Activated naive CD4-positive, alpha-beta T cell treated with anti-CD3 and anti-CD28 coated beads, Interleukin-2, amount 50 U/mL, for 16 hours (primary cell): Measurements from ENCODE around the gene PPP2R5C.
"Not testable (repeated sequence)": the region's sequence is repeated elsewhere in the genome, so short reads cannot be mapped to it uniquely, and the experiment has no call there.

Experiments used
- DNase-seq: peaks from one replicate; pipeline ENCODE4 v3.0.0-alpha.2; 2020

The PPP2R5C gene

GRCh38 chr14:101957406-101958234 is 196.1 kb downstream of the PPP2R5C start:
- DNase-seq: no peak

GRCh38 chr14:101958418-101959180 is 197.1 kb downstream of the PPP2R5C start:
- DNase-seq: no peak

DNA sequence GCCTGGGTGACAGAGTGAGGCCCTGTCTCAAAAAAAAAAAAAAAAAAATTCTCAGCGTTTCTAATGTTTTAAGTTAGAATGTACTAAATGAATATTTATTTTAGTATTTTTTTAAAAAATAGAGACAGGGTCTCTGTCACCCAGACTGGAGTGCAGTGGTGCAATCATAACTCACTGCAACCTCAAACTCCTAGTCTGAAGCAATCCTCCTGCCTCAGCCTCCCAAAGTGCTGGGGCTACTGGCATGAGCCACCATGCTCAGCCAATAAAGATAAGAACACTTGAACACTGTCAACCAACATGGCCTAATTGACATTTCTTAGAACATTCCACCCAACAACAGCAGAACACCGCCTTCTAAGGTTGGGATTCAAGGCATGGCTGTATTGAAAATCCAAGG is 197.8 kb downstream of the PPP2R5C start:
- DNase-seq: no peak

GRCh38 chr14:101960225-101960624 is 198.7 kb downstream of the PPP2R5C start:
- peak; percentile 20 for DNase-seq

DNA sequence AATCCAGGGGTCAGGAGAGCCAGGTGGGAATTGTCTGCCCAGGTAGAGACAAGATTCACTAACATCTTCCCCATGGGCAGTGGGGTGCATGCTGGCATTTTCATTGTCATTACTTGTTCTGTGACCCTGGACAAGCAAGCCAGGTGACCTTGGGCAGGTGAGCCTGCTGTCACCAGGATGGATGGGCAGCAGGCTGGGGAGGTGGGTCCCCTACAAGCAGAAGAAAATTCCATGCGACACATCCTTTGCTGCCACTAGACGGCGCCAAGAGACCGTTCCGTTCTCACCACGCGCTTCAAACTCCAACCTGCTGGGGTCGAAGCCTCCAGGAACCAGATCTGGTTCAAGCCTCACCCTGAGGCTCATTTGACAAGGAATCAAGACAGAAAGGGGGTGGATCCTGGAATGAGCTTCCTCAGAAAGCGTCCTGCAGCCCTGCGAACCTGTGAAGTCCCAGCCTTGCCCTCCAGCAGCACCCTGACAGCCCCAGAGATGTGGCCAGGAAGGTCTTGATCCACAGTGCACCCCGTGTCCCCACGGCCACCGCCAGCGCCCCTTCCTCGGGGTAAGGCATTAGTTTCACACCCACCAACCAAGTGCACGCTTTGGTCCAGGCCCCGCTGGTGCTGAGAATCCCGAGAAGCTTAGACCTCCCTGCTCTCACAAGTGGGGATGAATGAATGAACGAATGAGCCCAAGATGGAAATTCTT is 199.7 kb downstream of the PPP2R5C start:
- DNase-seq: peak; percentile 78

- DNase-seq: no peak
Measured at GRCh38 chr14:101961746-101962502, 200.4 kb downstream of the PPP2R5C start.

- no peak for DNase-seq
Measured at GRCh38 chr14:101962503-101962874, 201.0 kb downstream of the PPP2R5C start.

- DNase-seq: no peak
Measured at GRCh38 chr14:101963052-101963451, 201.5 kb downstream of the PPP2R5C start.

DNA sequence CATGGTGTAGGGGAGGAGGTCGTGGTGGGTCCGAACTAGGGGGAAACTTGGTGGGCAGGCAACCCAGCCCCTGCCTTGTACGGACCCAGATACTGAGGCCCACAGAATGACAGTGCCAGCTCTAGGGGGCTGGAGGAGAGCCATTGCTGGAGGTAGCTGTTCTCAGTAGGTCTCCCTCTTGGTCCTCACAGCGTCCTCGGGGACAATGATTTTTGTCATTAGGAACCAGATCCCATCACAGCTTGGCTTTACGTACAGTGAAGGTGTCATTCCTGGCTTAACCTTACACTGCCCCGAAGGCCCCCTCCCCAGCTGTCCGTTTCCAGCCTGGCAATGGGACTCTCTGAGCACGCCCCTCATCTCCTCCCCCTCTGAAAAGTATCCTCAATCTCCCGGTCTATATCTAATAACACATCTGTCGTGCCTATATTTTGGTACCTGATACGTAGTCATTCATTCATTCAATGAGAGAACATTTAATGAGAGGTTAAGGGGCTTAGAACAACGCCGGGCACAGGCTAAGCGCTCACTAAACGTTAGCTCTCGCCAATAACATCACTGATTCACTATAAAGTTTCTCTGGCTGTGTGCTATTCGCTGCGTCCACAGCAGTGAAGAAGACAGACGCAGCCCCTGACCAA is 202.3 kb downstream of the PPP2R5C start:
- DNase-seq: no peak

- peak; percentile 90 for DNase-seq
Measured at GRCh38 chr14:101964297-101965180, 203.0 kb downstream of the PPP2R5C start, which contains the start of gene DYNC1H1. Gene DYNC1H1, plus strand, starts transcription at chr14:101964573. Its CDS starts 119 bp downstream, at chr14:101964692.

DNA sequence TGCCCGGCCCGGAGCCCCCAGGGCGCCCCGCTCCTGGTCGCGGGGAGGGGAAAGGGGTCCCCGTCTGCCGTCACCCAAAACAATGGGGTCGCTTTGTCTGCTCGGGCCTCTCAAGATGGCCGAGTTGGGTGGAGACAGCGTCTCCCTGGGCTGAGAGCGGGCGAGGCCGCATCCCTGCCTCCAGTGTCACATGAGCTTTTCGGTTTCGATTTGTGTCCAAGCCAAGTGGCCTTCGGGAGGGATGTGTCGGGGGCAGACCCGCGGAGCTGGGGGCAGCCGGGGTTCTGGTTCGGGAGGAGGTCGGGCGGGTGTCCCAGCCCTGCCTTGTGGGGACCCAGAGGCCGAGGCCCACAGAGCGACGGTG is 203.7 kb downstream of the PPP2R5C start:
- peak; percentile 43 for DNase-seq

DNA sequence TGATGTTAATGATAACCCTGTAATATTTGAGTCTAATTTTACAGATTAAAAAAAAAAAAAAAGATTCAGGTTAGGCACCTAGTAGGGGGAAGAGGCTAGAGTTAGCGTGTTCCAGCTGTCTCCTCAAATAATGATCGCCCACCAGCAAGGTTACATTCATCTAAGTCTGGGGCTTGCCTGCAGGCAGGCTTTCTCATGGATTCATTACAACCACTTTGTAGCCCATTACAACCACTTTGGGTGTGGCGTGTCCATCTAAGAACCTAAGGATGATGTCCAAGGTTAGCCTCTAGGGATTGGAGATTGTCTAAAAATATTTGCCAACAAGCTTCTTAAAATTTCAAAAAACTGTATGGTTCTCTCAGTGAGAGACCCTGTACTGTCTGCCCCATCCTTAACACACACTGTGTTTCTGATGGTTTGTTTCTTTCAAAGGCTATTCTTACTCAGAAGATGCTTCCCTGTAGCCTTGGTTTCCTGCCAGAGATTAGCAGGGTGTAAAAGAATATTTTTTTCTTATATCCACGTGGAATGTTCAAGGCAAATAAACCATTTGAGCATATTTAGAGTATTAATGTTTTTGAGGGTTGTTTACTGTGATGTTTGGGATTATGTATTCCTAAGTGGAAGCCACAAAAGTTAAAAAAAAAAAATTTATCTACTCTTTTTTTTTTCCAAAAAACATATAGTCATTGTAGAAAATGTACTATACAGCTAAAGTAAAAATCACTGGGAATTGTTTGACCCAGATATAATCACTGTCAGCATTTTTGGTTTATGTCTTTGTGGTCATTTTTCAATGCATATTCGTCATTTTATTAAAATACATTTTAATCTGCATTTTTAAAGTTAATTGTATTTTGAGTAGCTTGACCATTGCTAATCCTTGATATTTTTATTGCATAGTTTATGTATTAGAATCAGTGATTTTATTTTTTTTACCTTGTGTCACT is 204.5 kb downstream of the PPP2R5C start:
- DNase-seq: no peak

GRCh38 chr14:101966742-101967141 is 205.2 kb downstream of the PPP2R5C start:
- no peak for DNase-seq

DNA sequence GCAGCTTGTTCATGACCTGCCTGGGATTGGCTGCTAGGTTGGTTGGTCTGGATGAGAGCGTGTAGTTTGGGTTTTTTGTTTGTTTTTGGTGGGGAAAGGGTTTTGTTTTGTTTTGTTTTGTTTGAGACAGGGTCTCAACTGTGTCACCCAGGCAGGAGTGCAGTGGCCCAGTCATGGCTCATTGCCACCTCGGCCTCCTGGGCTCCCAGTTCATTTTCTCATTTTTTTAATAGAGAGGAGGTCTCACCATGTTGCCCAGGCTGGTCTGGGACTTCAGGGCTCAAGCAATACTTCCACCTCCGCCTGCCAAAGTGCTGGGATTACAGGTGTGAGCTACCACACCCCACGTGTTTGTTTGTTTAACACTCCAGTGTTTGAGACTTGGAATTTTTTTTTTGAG is 206.7 kb downstream of the PPP2R5C start:
- no peak for DNase-seq

DNA sequence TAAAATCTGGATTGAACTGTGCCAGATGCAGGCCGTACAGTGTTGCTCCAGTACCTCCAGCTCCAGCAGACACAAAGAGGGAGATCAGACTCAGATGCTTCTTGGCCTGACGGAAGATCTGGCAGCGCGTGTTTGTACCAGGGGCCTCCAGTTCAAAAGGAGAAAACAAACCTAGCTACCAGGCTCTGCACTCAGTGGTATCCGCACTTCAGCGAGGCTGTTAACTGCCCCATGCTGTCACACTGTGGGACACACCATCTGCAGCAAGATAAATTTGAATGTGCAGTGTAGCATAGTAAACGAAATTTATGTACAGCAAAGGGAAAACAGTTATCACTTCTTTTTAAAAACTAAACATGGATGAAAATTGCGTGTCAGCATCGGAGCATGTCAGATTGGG is 208.0 kb downstream of the PPP2R5C start:
- DNase-seq: no peak

GRCh38 chr14:101970830-101971400 is 209.4 kb downstream of the PPP2R5C start:
- DNase-seq: no peak

DNA sequence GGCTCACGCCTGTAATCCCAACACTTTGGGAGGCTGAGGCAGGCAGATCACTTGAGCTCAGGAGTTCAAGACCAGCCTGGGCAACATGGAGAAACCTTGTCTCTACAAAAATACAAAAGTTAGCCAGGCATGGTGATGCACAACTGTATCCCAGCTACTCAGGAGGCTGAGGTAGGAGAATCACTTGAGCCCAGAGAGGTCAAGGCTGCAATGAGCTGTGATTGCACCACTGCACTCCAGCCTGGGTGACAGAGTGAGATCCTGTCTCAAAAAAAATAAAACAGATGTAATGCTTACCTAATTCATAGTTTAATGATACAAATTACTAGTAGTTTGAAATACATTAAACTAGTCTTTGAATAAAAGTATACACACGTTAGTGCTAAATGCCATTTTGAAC is 209.9 kb downstream of the PPP2R5C start:
- not testable (repeated sequence) for DNase-seq

- DNase-seq: no peak
Measured at GRCh38 chr14:101972126-101972866, 210.8 kb downstream of the PPP2R5C start.

DNA sequence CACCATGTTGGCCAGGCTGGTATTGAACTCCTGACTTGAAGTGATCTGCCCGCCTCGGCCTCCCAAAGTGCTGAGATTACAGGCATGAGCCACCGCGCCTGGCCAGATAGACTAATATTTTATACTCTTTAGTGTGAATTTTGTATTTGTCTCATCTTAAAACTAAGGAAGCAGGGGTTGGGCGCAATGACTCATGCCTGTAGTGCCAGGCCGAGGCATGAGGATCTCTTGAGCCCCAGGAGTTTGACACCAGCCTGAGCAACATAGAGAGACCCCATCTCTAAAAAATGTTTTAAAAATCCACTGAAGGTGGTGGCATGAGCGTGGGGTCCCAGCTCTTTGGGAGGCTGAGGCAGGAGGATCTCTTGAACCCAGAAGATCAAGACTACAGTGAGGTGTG is 211.8 kb downstream of the PPP2R5C start:
- DNase-seq: no peak
